ENCODE measurements around the gene PHLPP1.

DNA sequence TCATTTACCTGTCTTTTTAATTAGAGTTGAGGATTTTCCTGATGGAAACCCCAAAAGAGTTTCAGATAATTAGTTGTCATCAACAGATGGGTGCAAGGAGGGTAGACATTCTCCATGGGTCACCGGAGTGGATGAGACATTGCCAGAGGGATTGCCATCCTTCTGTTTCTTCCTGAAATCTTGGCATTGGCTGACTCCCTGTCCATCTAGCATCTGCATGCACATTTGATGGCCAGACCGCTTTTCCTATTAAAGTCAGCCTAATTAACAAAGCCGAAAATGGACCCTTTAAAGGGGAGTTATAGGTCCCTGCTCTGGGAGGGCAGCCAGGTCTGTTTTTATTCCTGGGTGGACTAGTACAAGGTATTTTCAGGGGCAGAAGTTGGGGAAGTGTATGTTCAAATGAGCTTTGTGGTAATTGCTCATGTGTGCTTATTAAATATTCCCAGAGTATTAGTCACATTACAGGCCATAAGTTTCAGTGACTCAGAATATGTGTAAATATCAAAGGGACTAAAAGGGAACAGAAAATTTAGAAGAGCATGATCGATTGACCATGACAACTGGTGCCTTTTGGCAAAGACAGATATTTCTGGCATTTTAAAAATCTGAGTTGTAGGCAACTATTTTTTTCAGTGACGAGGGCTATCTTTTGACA, 209.8 kb downstream of the PHLPP1 start:
- TF ChIP-seq, protein P1, sequence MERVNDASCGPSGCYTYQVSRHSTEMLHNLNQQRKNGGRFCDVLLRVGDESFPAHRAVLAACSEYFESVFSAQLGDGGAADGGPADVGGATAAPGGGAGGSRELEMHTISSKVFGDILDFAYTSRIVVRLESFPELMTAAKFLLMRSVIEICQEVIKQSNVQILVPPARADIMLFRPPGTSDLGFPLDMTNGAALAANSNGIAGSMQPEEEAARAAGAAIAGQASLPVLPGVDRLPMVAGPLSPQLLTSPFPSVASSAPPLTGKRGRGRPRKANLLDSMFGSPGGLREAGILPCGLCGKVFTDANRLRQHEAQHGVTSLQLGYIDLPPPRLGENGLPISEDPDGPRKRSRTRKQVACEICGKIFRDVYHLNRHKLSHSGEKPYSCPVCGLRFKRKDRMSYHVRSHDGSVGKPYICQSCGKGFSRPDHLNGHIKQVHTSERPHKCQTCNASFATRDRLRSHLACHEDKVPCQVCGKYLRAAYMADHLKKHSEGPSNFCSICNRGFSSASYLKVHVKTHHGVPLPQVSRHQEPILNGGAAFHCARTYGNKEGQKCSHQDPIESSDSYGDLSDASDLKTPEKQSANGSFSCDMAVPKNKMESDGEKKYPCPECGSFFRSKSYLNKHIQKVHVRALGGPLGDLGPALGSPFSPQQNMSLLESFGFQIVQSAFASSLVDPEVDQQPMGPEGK (CRISPR knock-in tag; IDR thresholded peaks at IDR 0.05; ENCODE audit: borderline replicate concordance), result no peak
- no peak for TF ChIP-seq ZC3H10 (CRISPR knock-in tag; IDR thresholded peaks at IDR 0.05)
- TF ChIP-seq TCF4 (CRISPR knock-in tag; IDR thresholded peaks at IDR 0.05; ENCODE audit: borderline replicate concordance), result no peak
- TF ChIP-seq ZNF8 (CRISPR knock-in tag; IDR thresholded peaks at IDR 0.05), result no peak
- no peak for TF ChIP-seq CSDC2 (CRISPR knock-in tag; IDR thresholded peaks at IDR 0.05)
- no peak for TF ChIP-seq GLIS3 (CRISPR knock-in tag; IDR thresholded peaks at IDR 0.05)
- no peak for TF ChIP-seq PPARA (CRISPR knock-in tag; IDR thresholded peaks at IDR 0.05; ENCODE audit: borderline replicate concordance)
- TF ChIP-seq TSHZ2 (CRISPR knock-in tag; IDR thresholded peaks at IDR 0.05), result no peak
- no peak for TF ChIP-seq TOX (CRISPR knock-in tag; IDR thresholded peaks at IDR 0.05; ENCODE audit: borderline replicate concordance)
- TF ChIP-seq ZFP30 (CRISPR knock-in tag; IDR thresholded peaks at IDR 0.05), result no peak
- TF ChIP-seq ESRRG (CRISPR knock-in tag; IDR thresholded peaks at IDR 0.05), result no peak
- no peak for TF ChIP-seq CREB5 (CRISPR knock-in tag; IDR thresholded peaks at IDR 0.05; ENCODE audit: low read depth)

Data from SK-N-SH treated with all-trans-retinoic acid at 6 μM for 48 hours (cell line).